ENCODE results near the gene RNF223. TPM values are rescaled to one million over a fixed set of nuclear protein-coding genes. Genes with fewer than 3 reads are reported as not detected.
A peak's percentile ranks its signal among the peaks of the same experiment; 100 is the strongest.

The RNF223 gene
- total and polyA plus RNA-seq, 2 of the 13 experiments (the other 11 are each of a cell fraction or from before 2014, with no cell fraction given): 0.03 TPM; not detected in 1

- TF ChIP-seq ZBTB25 (CRISPR knock-in tag; IDR thresholded peaks at IDR 0.05) (no peak), NCOA2 (CRISPR knock-in tag; IDR thresholded peaks at IDR 0.05) (no peak), SP4 (CRISPR knock-in tag; IDR thresholded peaks at IDR 0.05) (peak; percentile 76; the same call in 1 of the 2 replicates), TCF7 (IDR thresholded peaks at IDR 0.05; ENCODE audit: low read depth) (no peak), SP1 (IDR thresholded peaks at IDR 0.05) (no peak), SP1 (CRISPR knock-in tag; IDR thresholded peaks at IDR 0.05) (peak; percentile 90), CBFB (CRISPR knock-in tag; IDR thresholded peaks at IDR 0.05) (no peak), ZNF281 (CRISPR knock-in tag; IDR thresholded peaks at IDR 0.05; ENCODE audit: borderline replicate concordance) (peak; percentile 76; the same call in 1 of the 2 replicates), TBX2 (CRISPR knock-in tag; IDR thresholded peaks at IDR 0.05; ENCODE audit: borderline replicate concordance) (0 out of 2 replicates have a peak, but pooled peaks have one; percentile 30), HNF1A (IDR thresholded peaks at IDR 0.05; ENCODE audit: low read depth) (no peak), HNF1A (CRISPR knock-in tag; IDR thresholded peaks at IDR 0.05; ENCODE audit: borderline replicate concordance) (no peak), MEIS2 (CRISPR knock-in tag; IDR thresholded peaks at IDR 0.05) (no peak), GATAD2A (CRISPR knock-in tag; IDR thresholded peaks at IDR 0.05) (no peak), PAWR (CRISPR knock-in tag; IDR thresholded peaks at IDR 0.05; ENCODE audit: borderline replicate concordance) (no peak), CENPT (CRISPR knock-in tag; IDR thresholded peaks at IDR 0.05; ENCODE audit: low read depth) (no peak), GMEB1 (CRISPR knock-in tag; IDR thresholded peaks at IDR 0.05; ENCODE audit: borderline replicate concordance) (peak; percentile 58; the same call in 1 of the 2 replicates), HNF4A (CRISPR knock-in tag; IDR thresholded peaks at IDR 0.05) (no peak), SALL1 (CRISPR knock-in tag; IDR thresholded peaks at IDR 0.05) (peak; percentile 56; the same call in 1 of the 2 replicates), KLF9 (CRISPR knock-in tag; IDR thresholded peaks at IDR 0.05; ENCODE audit: low read depth) (peak; percentile 92), ZNF737 (CRISPR knock-in tag; IDR thresholded peaks at IDR 0.05; ENCODE audit: borderline replicate concordance) (no peak), ZNF451 (CRISPR knock-in tag; IDR thresholded peaks at IDR 0.05) (no peak), SPEN (CRISPR knock-in tag; IDR thresholded peaks at IDR 0.05; ENCODE audit: low read depth) (no peak; the same call in 1 of the 2 replicates)
Measured at GRCh38 chr1:1069056-1069710, 4.9 kb downstream of the RNF223 start (continued).

Measured in HepG2 (cell line).